Hepatocyte (in vitro differentiated cells): ENCODE results near the gene FAM120A.

Experiments used
- CTCF ChIP-seq: fragments of 200-600 bp; sonication (generic); IDR thresholded peaks from 2 replicates; pipeline ENCODE4 v1.5.1; 2016; ENCODE audit warnings: antibody characterized with exemption, mild to moderate bottlenecking; ENCODE audit not compliant: poor library complexity
- EZH2 ChIP-seq: fragments of 200-600 bp; sonication (generic); IDR thresholded peaks from 2 replicates; pipeline ENCODE4 v1.6.1; 2016; ENCODE audit warnings: antibody characterized with exemption, mild to moderate bottlenecking, borderline replicate concordance
- EZH2phosphoT487 ChIP-seq: fragments of 200-600 bp; sonication (generic); IDR thresholded peaks from one replicate; pipeline ENCODE4 v1.6.1; 2018; ENCODE audit warnings: antibody characterized with exemption, mild to moderate bottlenecking, low read depth, moderate library complexity; ENCODE audit not compliant: unreplicated experiment, severe bottlenecking

- TF ChIP-seq CTCF: no peak
- TF ChIP-seq EZH2phosphoT487: no peak
- TF ChIP-seq EZH2: no peak
Observed at GRCh38 chr9:93509084-93509483, 57.6 kb downstream of the FAM120A start.
